ENCODE results near the gene ALDH2. TPM values are rescaled to one million over a fixed set of nuclear protein-coding genes. Genes with fewer than 3 reads are reported as not detected.

Gene ALDH2
- total and polyA plus RNA-seq, 9 of the 15 experiments (the other 6 are each of a cell fraction or from before 2014, with no cell fraction given): 1.9 to 22.5 (median 12.2) TPM

GRCh38 chr12:111766608-111767361, at the start of gene ALDH2 (continued):
- TF ChIP-seq REST (IDR thresholded peaks at IDR 0.05; ENCODE audit: borderline replicate concordance) (0 out of 2 replicates have a peak, but pooled peaks have one; percentile 9), REST (CRISPR knock-in tag; IDR thresholded peaks at IDR 0.05; ENCODE audit: low read depth) (no peak), TCF15 (CRISPR knock-in tag; IDR thresholded peaks at IDR 0.05) (no peak), ZNF561 (CRISPR knock-in tag; conservative IDR thresholded peaks at IDR 0.05) (no peak), RUNX1 (IDR thresholded peaks at IDR 0.05; ENCODE audit: low read depth) (no peak), SMAD2 (IDR thresholded peaks at IDR 0.05; ENCODE audit: low read depth, low read length) (no peak), CEBPZ (IDR thresholded peaks at IDR 0.05; ENCODE audit: borderline replicate concordance, low read depth, low read length) (no peak), ELF4 (CRISPR knock-in tag; IDR thresholded peaks at IDR 0.05) (no peak), NCOA6 (IDR thresholded peaks at IDR 0.05) (no peak)
- TF ChIP-seq, protein P1, sequence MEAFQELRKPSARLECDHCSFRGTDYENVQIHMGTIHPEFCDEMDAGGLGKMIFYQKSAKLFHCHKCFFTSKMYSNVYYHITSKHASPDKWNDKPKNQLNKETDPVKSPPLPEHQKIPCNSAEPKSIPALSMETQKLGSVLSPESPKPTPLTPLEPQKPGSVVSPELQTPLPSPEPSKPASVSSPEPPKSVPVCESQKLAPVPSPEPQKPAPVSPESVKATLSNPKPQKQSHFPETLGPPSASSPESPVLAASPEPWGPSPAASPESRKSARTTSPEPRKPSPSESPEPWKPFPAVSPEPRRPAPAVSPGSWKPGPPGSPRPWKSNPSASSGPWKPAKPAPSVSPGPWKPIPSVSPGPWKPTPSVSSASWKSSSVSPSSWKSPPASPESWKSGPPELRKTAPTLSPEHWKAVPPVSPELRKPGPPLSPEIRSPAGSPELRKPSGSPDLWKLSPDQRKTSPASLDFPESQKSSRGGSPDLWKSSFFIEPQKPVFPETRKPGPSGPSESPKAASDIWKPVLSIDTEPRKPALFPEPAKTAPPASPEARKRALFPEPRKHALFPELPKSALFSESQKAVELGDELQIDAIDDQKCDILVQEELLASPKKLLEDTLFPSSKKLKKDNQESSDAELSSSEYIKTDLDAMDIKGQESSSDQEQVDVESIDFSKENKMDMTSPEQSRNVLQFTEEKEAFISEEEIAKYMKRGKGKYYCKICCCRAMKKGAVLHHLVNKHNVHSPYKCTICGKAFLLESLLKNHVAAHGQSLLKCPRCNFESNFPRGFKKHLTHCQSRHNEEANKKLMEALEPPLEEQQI (IDR thresholded peaks at IDR 0.05): no peak
- TF ChIP-seq, protein P2, sequence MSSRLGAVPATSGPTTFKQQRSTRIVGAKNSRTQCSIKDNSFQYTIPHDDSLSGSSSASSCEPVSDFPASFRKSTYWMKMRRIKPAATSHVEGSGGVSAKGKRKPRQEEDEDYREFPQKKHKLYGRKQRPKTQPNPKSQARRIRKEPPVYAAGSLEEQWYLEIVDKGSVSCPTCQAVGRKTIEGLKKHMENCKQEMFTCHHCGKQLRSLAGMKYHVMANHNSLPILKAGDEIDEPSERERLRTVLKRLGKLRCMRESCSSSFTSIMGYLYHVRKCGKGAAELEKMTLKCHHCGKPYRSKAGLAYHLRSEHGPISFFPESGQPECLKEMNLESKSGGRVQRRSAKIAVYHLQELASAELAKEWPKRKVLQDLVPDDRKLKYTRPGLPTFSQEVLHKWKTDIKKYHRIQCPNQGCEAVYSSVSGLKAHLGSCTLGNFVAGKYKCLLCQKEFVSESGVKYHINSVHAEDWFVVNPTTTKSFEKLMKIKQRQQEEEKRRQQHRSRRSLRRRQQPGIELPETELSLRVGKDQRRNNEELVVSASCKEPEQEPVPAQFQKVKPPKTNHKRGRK (tag; IDR thresholded peaks at IDR 0.05): no peak

Measured in K562 (cell line).